NOMO-1 (cell line): ENCODE data around the gene IL7R.

Experiments used
- DNase-seq, 2 experiments: peaks; one replicate each; lab custom pipeline; 2025; ENCODE audit not compliant: unreplicated experiment in 2 of 2; lab: John Stamatoyannopoulos, UW

IL7R gene

DNA sequence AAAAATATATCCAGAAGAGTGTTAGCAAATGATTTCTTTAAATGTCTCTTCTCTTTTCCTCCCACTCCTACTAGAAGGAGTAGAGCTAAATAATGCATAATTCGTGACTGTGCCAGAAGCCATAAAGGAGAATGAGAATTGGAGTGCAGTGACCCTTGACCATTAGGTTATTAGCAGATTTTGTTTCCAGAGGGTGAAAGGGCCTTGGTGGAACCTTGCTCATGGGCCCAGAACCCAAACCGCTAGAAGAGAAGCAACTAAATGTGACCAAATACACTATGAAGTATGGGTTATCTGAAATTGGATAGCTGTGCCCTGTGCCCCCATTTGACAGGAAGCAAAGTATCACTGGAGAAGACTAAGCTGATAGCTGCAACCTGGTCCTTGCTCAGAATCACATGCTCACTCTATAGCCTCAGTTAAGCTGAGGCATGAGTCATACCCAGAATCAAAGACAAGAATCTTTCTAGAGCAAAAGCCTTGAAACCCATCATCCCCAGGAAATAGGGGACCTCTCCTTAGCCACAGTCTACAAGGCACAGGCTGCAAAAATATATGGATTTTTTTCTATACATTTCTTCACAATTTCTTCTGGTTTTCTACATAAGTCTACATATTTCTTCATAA lies 45.5 kb downstream of the IL7R start:
- no peak for DNase-seq

DNA sequence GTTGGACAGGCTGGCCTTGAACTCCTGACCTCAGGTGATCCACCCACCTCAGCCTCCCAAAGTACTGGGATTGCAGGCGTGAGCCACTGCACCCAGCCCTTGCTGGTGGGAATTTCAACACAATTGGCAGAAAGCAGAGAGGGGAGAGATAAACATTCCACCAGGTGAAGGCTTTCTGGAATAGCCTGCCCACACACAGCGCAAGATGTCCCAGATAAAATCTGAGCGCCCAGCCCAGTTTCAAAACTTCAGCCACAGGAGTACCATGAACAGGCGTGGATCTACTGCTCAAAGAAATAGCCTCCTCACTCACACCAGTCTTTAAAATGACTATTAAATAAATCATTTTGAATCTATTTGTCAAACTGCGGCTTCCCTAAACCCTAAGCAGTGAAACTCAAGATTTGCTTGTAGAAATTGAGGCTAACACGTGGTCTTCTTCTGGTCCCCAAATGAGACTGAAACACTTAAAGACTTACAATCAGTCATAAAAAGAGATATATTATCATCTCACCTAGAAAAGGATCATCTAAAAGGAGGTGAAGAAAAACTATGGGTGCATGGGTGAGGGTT lies 47.0 kb downstream of the IL7R start:
- DNase-seq, result no peak

- DNase-seq, result peak in 1 of 2 experiments; percentile 24
Measured at GRCh38 chr5:35904443-35905132, 47.9 kb downstream of the IL7R start.

DNA sequence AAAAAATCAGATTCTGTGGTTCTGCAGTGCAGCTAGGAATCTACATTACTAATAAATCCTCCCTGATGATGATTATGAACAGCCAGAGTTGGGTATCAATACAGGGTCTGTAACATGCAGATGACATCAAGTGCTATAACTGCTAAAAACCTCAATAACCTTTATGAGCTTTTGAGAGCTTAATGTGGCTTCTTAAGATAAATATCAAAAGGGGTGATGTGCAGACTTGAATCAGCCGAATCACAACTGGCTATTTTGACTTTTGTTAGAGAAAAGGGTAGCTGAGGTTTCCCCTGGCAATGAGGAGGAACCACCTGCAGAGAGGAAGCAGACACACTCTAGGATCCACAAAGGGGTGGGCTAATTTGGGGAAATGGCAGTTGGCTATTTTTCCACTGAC lies 51.5 kb downstream of the IL7R start:
- peak in 1 of 2 experiments; percentile 42 for DNase-seq

GRCh38 chr5:35908814-35909213 lies 52.1 kb downstream of the IL7R start:
- DNase-seq, result no peak

GRCh38 chr5:35919191-35919590 lies 62.5 kb downstream of the IL7R start:
- DNase-seq, result no peak

- no peak for DNase-seq
Measured at GRCh38 chr5:35920890-35921289, 64.2 kb downstream of the IL7R start.

- DNase-seq, result no peak
Measured at GRCh38 chr5:35921930-35922329, 65.2 kb downstream of the IL7R start.

- DNase-seq, result no peak
Measured at GRCh38 chr5:35922468-35922867, 65.8 kb downstream of the IL7R start.

DNA sequence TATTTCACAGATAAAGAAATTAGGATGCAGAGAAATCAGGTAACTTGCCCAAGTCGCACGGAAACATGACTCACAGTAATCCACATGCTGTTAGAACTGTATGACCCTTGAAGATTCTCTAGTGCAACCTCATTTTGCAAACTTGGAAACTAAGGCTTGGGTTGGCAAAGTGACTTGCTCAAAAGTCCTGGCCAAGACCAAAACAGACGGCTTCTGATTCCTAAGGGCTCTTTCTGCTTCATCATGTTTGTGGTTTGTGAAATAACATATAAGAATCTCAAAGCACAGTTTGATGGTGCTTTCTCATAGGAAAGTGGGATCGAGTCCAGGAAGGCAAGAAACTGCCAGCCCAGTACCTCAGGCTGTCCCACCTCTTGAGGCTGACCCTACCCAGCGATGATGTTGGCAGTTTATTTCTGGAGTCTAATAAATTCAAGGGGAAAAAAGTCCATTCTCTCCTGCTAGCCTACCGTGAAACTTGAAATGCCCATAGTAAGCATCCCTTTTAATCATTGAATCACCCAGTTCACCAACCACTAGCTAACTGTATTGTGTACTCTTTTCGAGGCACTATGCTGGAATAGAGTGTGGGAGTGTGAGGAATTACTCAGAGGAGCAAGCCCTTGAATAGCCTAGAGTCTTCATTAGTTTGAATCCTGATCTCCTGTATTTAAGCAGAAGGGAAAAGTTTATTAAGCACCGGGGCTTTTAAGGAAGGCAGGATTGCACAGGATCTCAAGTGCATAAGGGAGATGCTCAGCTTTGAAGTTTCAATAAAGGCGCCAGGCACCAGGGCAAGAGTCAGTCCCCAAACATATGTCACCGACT lies 67.6 kb downstream of the IL7R start:
- no peak for DNase-seq

GRCh38 chr5:35924950-35925722 lies 68.4 kb downstream of the IL7R start:
- DNase-seq, result peak; percentile 90 to 91

DNA sequence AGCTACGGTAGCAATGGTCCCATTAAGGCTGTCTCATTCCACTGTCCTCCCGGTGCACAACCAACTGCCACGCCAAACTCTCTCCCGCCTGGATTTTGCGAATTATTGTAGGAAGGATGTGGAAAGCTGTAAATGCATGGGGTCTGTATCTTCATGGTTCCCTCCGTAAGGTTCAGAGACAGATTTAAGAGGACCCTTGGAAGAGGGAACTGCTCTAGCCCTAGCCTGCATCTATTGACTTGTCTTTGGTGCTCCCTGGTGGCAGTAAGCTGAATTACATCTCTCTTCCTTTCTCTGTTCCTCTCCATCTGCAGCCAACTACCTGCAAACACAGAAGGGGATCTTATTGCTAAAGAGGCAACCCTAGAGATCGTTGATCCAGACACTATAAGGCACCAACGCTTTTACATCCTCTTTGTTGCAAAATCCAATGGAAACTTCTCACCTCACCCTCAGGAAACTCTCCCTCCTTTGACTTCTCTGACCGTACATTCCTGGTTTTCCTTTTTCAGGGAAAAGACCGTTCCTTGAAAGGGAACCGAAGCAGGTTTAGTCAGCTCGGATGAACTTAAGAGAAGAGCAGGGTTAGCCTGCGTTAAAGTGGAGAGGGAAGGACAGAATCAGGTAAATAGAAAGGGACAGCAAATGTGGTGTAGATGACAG lies 69.8 kb downstream of the IL7R start:
- peak; percentile 62 to 92 for DNase-seq
